Ovary (tissue), 9 donors: ENCODE data around the gene RBM15. TPM values are rescaled to one million over a fixed set of nuclear protein-coding genes. Genes with fewer than 3 reads are reported as not detected.

Experiments
- DNase-seq, 5 donors: peaks; one replicate each; pipeline ENCODE4 v3.0.0-alpha.2; 2019 to 2020
- H3K27ac ChIP-seq, 2 donors: fragments of 200-600 bp; one replicate each; pipeline versions ENCODE4 v1.5.1 to v1.8.0; 2019 to 2022
- H3K27me3 ChIP-seq: fragments of 200-600 bp; one replicate; pipeline ENCODE4 v1.8.0; 2022
- H3K36me3 ChIP-seq: fragments of 200-600 bp; sonication (generic); one replicate; pipeline ENCODE4 v1.5.1; 2019
- H3K4me1 ChIP-seq: one replicate; pipeline ENCODE4 v1.8.1; 2013; ENCODE audit warnings: mild to moderate bottlenecking, moderate library complexity; ENCODE audit not compliant: insufficient read depth
- H3K4me3 ChIP-seq: fragments of 200-600 bp; sonication (generic); one replicate; pipeline ENCODE4 v1.5.1; 2017
- H3K9me3 ChIP-seq, 2 donors: fragments of 200-600 bp in 1 of 2; sonication (generic) in 1 of 2; one replicate each; pipeline versions ENCODE4 v1.5.1 to v1.8.1; 2013 to 2019; ENCODE audit warnings: mild to moderate bottlenecking in 1 of 2, moderate library complexity in 1 of 2
- EP300 ChIP-seq: sonication (generic); formaldehyde crosslinking; IDR thresholded peaks from one replicate; pipeline ENCODE4 v1.6.1; 2017; ENCODE audit warnings: antibody characterized with exemption
- POLR2A ChIP-seq: fragments of 450-650 bp; IDR thresholded peaks from one replicate; pipeline ENCODE4 v1.6.1; 2017; ENCODE audit warnings: antibody characterized with exemption, mild to moderate bottlenecking, moderate library complexity
- WGBS, 3 donors: extraction: QIAGEN DNeasy Blood & Tissue Kit in 1 of 3; methylation state at CpG; one replicate each; pipeline versions ENCODE4 v1.1.5 to v1.1.7; 2013 to 2017; 5-methylcytosine and 5-hydroxymethylcytosine counted together
- intact Hi-C, 4 donors: fragments of 100-400 bp; cut with DNase I; formaldehyde crosslinking; loops; one replicate each; pipeline versions ENCODE4 v1.11.0 to v1.15.1; 2022 to 2023
- polyA plus RNA-seq, 2 donors: library from polyadenylated mRNA; stranded (reverse); fragments of 200-250 nt in 1 of 2; fragments of 350-450 nt in 1 of 2; fragmentation: Illumina TruSeq in 1 of 2; extraction: RNeasy Lipid Tissue Mini Kit (QIAGEN cat#74804) in 1 of 2; gene quantifications; one replicate each; pipeline ENCODE4 v1.2.3, GENCODE V29; 2013 to 2014
- total RNA-seq, 7 donors: library from RNA; depleted of rRNA in 2 of 7; stranded (reverse); fragments of >200 nt in 2 of 7; fragmentation: NEBNext Ultra II Directional in 3 of 7; extraction: Animal tissue kit (Norgen Biotek cat#: 25700) in 3 of 7; gene quantifications; one replicate each; pipeline versions ENCODE4 v1.1.0 to v1.2.4, GENCODE V29; 2016 to 2023
- TF ChIP-seq, protein P1 (sequence below), 3 donors: fragments of 450-650 bp in 2 of 3; fragments of 200-600 bp in 1 of 3; IDR thresholded peaks; one replicate each; pipeline versions ENCODE4 v1.5.1 to v1.8.0; 2016 to 2022; ENCODE audit warnings: antibody characterized with exemption in 3 of 3, mild to moderate bottlenecking in 1 of 3
- donor health status: DM: no; HTN: no; CAD: no; lungs with moderate emphysema.
- donor health status: DM: no; HTN: no; CAD: no.
- donor health status: Bipolar disorder and iron deficiency.
- donor health status: DM: yes; HTN: yes; CAD: no.
- donor health status: DM: no; HTN: no; CAD: no.
- donor health status: DM: yes; HTN: yes; CAD: no.

RBM15 gene
- total and polyA plus RNA-seq, 9 donors = 3.4 to 28.7 (median 25.1) TPM

DNA sequence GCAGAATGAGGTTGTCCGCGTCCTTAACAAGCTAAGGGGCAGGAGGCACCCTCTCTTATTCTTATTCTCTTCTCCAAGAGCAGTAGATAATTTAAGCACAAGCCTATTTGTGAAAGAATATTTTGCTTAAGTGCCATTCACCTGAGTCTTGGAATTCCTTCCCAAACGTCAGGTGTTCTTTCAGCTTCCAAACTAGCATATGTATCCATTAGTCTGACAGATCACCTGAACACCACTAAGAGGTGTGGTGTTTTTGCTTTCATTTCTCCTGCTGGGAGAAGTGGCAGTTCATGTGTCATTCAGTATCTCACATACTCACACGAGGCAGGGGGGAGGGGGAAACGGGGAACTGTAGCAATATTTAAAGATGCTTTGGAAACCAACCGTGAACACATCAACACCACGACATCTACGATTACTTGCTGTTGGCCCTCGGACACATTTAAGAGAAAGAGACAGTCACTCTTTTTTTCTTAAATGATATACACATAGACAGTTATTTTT lies 45.5 kb upstream of the RBM15 start:
- WGBS, 3 donors = 82 to 86% (median 82%) methylated on average over 9 of the region's 9 CpGs
- H3K27me3 ChIP-seq = no peaks in the 10 kb centered on the region
- no peaks in the 10 kb centered on the region for H3K4me1 ChIP-seq
- TF ChIP-seq POLR2A = no peak
- TF ChIP-seq, protein P1, sequence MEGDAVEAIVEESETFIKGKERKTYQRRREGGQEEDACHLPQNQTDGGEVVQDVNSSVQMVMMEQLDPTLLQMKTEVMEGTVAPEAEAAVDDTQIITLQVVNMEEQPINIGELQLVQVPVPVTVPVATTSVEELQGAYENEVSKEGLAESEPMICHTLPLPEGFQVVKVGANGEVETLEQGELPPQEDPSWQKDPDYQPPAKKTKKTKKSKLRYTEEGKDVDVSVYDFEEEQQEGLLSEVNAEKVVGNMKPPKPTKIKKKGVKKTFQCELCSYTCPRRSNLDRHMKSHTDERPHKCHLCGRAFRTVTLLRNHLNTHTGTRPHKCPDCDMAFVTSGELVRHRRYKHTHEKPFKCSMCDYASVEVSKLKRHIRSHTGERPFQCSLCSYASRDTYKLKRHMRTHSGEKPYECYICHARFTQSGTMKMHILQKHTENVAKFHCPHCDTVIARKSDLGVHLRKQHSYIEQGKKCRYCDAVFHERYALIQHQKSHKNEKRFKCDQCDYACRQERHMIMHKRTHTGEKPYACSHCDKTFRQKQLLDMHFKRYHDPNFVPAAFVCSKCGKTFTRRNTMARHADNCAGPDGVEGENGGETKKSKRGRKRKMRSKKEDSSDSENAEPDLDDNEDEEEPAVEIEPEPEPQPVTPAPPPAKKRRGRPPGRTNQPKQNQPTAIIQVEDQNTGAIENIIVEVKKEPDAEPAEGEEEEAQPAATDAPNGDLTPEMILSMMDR (IDR thresholded peaks at IDR 0.05) = no peak
- TF ChIP-seq EP300 = no peak
- H3K36me3 ChIP-seq = no peaks in the 10 kb centered on the region
- intact Hi-C loops = no loop called here
- no peak overlapping the region for H3K27ac ChIP-seq
- no peak overlapping the region for H3K4me3 ChIP-seq
- DNase-seq = no peak
- H3K9me3 ChIP-seq = no peaks in the 10 kb centered on the region

DNA sequence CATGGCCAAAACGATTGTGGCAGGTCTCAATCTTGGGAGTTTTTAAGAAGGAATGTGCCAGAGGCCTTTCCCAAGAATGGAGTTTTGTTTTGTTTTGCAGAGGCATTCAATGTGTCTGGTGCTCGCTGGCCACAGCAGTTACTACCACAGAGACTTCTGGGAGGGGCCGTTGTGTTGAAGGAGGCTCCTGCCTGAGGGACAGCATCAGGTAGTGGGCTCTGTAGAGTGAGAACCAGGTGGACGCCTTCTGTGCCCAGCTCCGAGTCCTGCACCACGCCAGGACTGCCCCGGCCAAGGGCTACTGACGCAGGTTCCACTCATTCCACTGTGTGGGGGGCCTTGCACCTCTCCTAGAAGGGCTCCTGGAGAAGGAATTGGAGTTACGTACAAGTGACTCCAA lies 44.9 kb upstream of the RBM15 start:
- 89 to 94% (median 93%) methylated on average over 9 of the region's 9 CpGs for WGBS, 3 donors
- TF ChIP-seq POLR2A (no peak), EP300 (no peak)
- TF ChIP-seq, protein P1 (IDR thresholded peaks at IDR 0.05) = no peak
- H3K36me3 ChIP-seq = no peaks in the 10 kb centered on the region

DNA sequence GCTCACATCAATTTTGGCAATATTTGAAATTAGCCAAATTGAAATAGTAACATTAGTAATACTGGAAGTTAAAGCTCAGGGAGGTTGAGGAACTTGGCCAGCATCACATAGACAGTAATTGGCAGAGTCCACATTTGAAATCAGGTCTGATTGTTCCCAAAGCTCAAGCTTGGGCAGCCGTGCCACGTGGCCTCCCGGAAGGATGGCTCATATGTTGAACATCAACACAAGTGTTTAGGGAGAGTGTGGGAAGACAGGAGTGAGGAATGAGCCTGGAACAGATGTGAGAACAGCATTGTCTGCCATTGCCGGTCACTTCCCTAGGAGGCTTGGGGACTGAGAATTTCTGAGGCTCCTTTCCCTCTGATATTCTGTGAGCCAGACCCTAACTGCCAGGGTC lies 40.2 kb upstream of the RBM15 start:
- intact Hi-C loops = no loop called here

More for the DNA sequence above, 44.9 kb upstream of the RBM15 start:
- Histone ChIP-seq H3K4me1 (no peaks in the 10 kb centered on the region), H3K4me3 (no peak overlapping the region), H3K9me3 (no peaks in the 10 kb centered on the region), H3K27ac (no peak overlapping the region), H3K27me3 (no peaks in the 10 kb centered on the region)
- intact Hi-C loops = no loop called here
- DNase-seq = no peak

DNA sequence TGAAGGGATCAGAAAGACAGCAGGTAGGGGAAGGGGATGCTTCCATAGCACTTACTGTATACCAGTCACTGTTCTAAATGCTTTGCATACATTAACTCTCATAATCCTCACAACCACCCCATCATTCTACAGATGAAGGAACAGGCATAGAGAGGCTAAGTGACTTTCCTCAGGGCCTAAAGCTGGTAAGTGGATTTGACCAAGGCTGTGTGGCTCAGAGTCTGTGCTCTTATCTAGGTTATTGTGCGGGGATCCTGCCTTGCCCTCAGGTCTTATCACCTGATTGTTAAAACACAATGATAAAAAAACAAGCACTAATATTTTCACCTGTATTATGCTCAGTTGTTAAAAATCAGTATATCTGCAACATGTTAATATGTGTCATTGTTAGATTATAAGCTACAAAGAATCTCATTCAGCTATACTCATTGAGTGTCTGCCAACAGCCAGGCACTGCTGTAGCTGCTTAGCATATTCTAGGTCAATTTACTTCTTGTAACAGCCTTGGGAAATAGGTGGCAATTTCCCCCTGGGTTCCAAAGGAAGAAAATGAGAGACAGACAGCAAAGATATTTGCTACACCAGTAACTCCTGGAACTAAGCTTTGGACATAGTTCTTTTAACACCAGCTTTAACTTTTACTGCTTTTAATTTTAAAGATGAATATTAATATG lies 38.6 kb upstream of the RBM15 start:
- H3K27ac ChIP-seq = no peak overlapping the region
- no peaks in the 10 kb centered on the region for H3K27me3 ChIP-seq
- no peaks in the 10 kb centered on the region for H3K4me1 ChIP-seq
- H3K9me3 ChIP-seq = no peaks in the 10 kb centered on the region
- H3K36me3 ChIP-seq = no peaks in the 10 kb centered on the region
- WGBS, 3 donors = 88% methylated on average over 1 of the region's 1 CpG
- no peak overlapping the region for H3K4me3 ChIP-seq
- intact Hi-C loops = no loop called here
- TF ChIP-seq EP300 (no peak), POLR2A (no peak)
- TF ChIP-seq, protein P1 (IDR thresholded peaks at IDR 0.05) = no peak
- no peak for DNase-seq

More for the DNA sequence above, 40.2 kb upstream of the RBM15 start:
- no peak overlapping the region for H3K4me3 ChIP-seq
- H3K27ac ChIP-seq = no peak overlapping the region
- no peaks in the 10 kb centered on the region for H3K27me3 ChIP-seq
- 89 to 90% (median 89%) methylated on average over 4 of the region's 4 CpGs for WGBS, 3 donors
- DNase-seq = no peak
- H3K9me3 ChIP-seq = no peaks in the 10 kb centered on the region
- H3K4me1 ChIP-seq = no peaks in the 10 kb centered on the region
- no peaks in the 10 kb centered on the region for H3K36me3 ChIP-seq
- no peak for TF ChIP-seq POLR2A
- TF ChIP-seq, protein P1 (IDR thresholded peaks at IDR 0.05) = no peak
- TF ChIP-seq EP300 = no peak
